H1 (cell line): ENCODE data around the gene PCDHB7. TPM values are rescaled to one million over a fixed set of nuclear protein-coding genes. Genes with fewer than 3 reads are reported as not detected.
"Not testable (repeated sequence)": the region's sequence is repeated elsewhere in the genome, so short reads cannot be mapped to it uniquely, and the experiment has no call there.

Experiments used
- CTCF ChIA-PET: fragments of 300-600 bp; sonication (Branson Sonifier 250); formaldehyde crosslinking; loops from one replicate; lab custom pipeline; 2021; ENCODE audit not compliant: partially characterized antibody; lab: Charles Lee
- POLR2A ChIA-PET: fragments of 300-600 bp; sonication (Branson Sonifier 250); formaldehyde crosslinking; loops from one replicate; lab custom pipeline; 2021; ENCODE audit warnings: inconsistent platforms; ENCODE audit not compliant: partially characterized antibody; lab: Charles Lee
- DNase-seq, 2 experiments: peaks; one replicate each; pipeline versions ENCODE4 v3.0.0 to v3.0.0-alpha.2; 2010 to 2022; ENCODE audit warnings: low spot score in 2 of 2, low read depth in 1 of 2, mixed read lengths in 1 of 2
- FAIRE-seq: peaks from 2 replicates; lab custom pipeline; 2011; peaks lifted over from hg19 to GRCh38; lab: Jason Lieb, UNC
- H2AFZ ChIP-seq: 2 replicates; pipeline ENCODE4 v1.8.1; 2012; ENCODE audit warnings: low read length, inconsistent platforms
- H2AK5ac ChIP-seq: 2 replicates; pipeline ENCODE4 v1.6.1; 2013; ENCODE audit warnings: low read depth, low read length
- H2BK120ac ChIP-seq: replicated peaks from 2 replicates; pipeline ENCODE3; 2013; ENCODE audit warnings: low read depth, low read length, inconsistent platforms
- H2BK12ac ChIP-seq: 2 replicates; pipeline ENCODE4 v1.6.1; 2013; ENCODE audit warnings: low read depth, low read length
- H2BK15ac ChIP-seq: 2 replicates; pipeline ENCODE4 v1.6.1; 2013; ENCODE audit warnings: low read length
- H2BK20ac ChIP-seq: 2 replicates; pipeline ENCODE4 v1.6.1; 2013; ENCODE audit warnings: low read length
- H2BK5ac ChIP-seq: 2 replicates; pipeline ENCODE4 v1.6.1; 2013; ENCODE audit warnings: low read depth, low read length
- H3K14ac ChIP-seq: 2 replicates; pipeline ENCODE4 v1.6.1; 2013; ENCODE audit warnings: inconsistent platforms; ENCODE audit not compliant: insufficient read length
- H3K18ac ChIP-seq: 2 replicates; pipeline ENCODE4 v1.6.1; 2013; ENCODE audit warnings: low read length; ENCODE audit errors: extremely low read depth
- H3K23ac ChIP-seq: 2 replicates; pipeline ENCODE4 v1.6.1; 2013; ENCODE audit warnings: inconsistent platforms; ENCODE audit not compliant: insufficient read length
- H3K23me2 ChIP-seq: 2 replicates; pipeline ENCODE4 v1.6.1; 2013; ENCODE audit warnings: low read depth, low read length
- H3K27ac ChIP-seq: 2 replicates; pipeline ENCODE4 v1.6.1; 2011; ENCODE audit warnings: low read depth, low read length, inconsistent platforms
- H3K27me3 ChIP-seq, 4 experiments: replicated peaks in 1 of 4; 1 replicate in 1 of 4; 2 replicates in 3 of 4; pipeline versions ENCODE4 v1.6.1 to v1.8.1; 2011 to 2013; ENCODE audit warnings: low read length in 3 of 4, mild to moderate bottlenecking in 3 of 4, inconsistent platforms in 2 of 4, mixed read lengths in 2 of 4, moderate library complexity in 1 of 4; ENCODE audit not compliant: control insufficient read depth in 3 of 4, insufficient read depth in 3 of 4; ENCODE audit errors: extremely low read depth in 1 of 4
- H3K36me3 ChIP-seq, 4 experiments: 2 replicates each; pipeline versions ENCODE4 v1.6.1 to v1.8.1; 2011 to 2013; ENCODE audit warnings: mild to moderate bottlenecking in 4 of 4, low read length in 3 of 4, moderate library complexity in 2 of 4, control low read depth in 1 of 4, inconsistent platforms in 1 of 4; ENCODE audit not compliant: insufficient read depth in 4 of 4, control insufficient read depth in 2 of 4
- H3K4ac ChIP-seq: replicated peaks from 2 replicates; pipeline ENCODE3; 2013; ENCODE audit warnings: low read length, low read depth, mixed read lengths, inconsistent platforms; ENCODE audit not compliant: insufficient read length
- H3K4me1 ChIP-seq, 4 experiments: replicated peaks in 1 of 4; 1 replicate in 1 of 4; 2 replicates in 3 of 4; pipeline versions ENCODE4 v1.6.1 to v1.8.1; 2011 to 2013; ENCODE audit warnings: low read length in 3 of 4, inconsistent platforms in 2 of 4, mixed read lengths in 1 of 4; ENCODE audit not compliant: insufficient read depth in 4 of 4, control insufficient read depth in 3 of 4
- H3K4me2 ChIP-seq, 2 experiments: 2 replicates each; pipeline versions ENCODE4 v1.6.1 to v1.8.1; 2011 to 2013; ENCODE audit warnings: low read depth in 2 of 2, low read length in 2 of 2, control low read depth in 1 of 2, inconsistent platforms in 1 of 2, mild to moderate bottlenecking in 1 of 2; ENCODE audit not compliant: insufficient read depth in 1 of 2
- H3K4me3 ChIP-seq, 4 experiments: fragments of 200-600, 300-600 bp in 1 of 4; sonication (generic), shearing (Covaris generic), sonication (Bioruptor Twin) in 1 of 4; 2 replicates each; pipeline versions ENCODE4 v1.5.1 to v1.8.1; 2011 to 2016; ENCODE audit warnings: low read length in 4 of 4, low read depth in 3 of 4, control low read depth in 2 of 4, inconsistent platforms in 2 of 4, mild to moderate bottlenecking in 2 of 4, mixed read lengths in 1 of 4, moderate library complexity in 1 of 4; ENCODE audit not compliant: insufficient read depth in 2 of 4; ENCODE audit errors: extremely low read depth in 1 of 4
- H3K56ac ChIP-seq: replicated peaks from 2 replicates; pipeline ENCODE3; 2013; ENCODE audit warnings: low read depth, mild to moderate bottlenecking, mixed read lengths, low read length, inconsistent platforms; ENCODE audit not compliant: insufficient read length
- H3K79me1 ChIP-seq: 2 replicates; pipeline ENCODE4 v1.6.1; 2013; ENCODE audit warnings: low read depth, low read length, control low read depth
- H3K79me2 ChIP-seq, 2 experiments: 2 replicates each; pipeline versions ENCODE4 v1.6.1 to v1.8.1; 2012 to 2013; ENCODE audit warnings: low read length in 2 of 2, mild to moderate bottlenecking in 2 of 2, inconsistent platforms in 1 of 2; ENCODE audit not compliant: insufficient read depth in 2 of 2, control insufficient read depth in 1 of 2
- H3K9ac ChIP-seq, 4 experiments: replicated peaks in 1 of 4; 1 replicate in 1 of 4; 2 replicates in 3 of 4; pipeline versions ENCODE4 v1.6.1 to v1.8.1; 2011 to 2013; ENCODE audit warnings: low read depth in 3 of 4, low read length in 3 of 4, control low read depth in 2 of 4, mild to moderate bottlenecking in 2 of 4, moderate library complexity in 2 of 4, inconsistent platforms in 1 of 4; ENCODE audit errors: extremely low read depth in 1 of 4
- H3K9me3 ChIP-seq, 2 experiments: 2 replicates each; pipeline versions ENCODE4 v1.6.1 to v1.8.1; 2012 to 2013; ENCODE audit warnings: mild to moderate bottlenecking in 2 of 2, moderate library complexity in 2 of 2, control low read depth in 1 of 2, inconsistent platforms in 1 of 2, low read depth in 1 of 2, low read length in 1 of 2, mixed read lengths in 1 of 2; ENCODE audit not compliant: insufficient read depth in 2 of 2
- H4K20me1 ChIP-seq, 2 experiments: replicated peaks in 1 of 2; 2 replicates each; pipeline versions ENCODE3 to v1.8.1; 2011 to 2013; ENCODE audit warnings: inconsistent platforms in 2 of 2, low read length in 2 of 2, mild to moderate bottlenecking in 1 of 2; ENCODE audit not compliant: insufficient read depth in 2 of 2, control insufficient read depth in 1 of 2
- H4K5ac ChIP-seq: 2 replicates; pipeline ENCODE4 v1.6.1; 2013; ENCODE audit warnings: low read length, low read depth, mixed read lengths, inconsistent platforms; ENCODE audit not compliant: insufficient read length
- H4K8ac ChIP-seq: 2 replicates; pipeline ENCODE4 v1.8.0; 2013; ENCODE audit warnings: mild to moderate bottlenecking, moderate library complexity, low read length, inconsistent platforms; ENCODE audit not compliant: insufficient read depth; ENCODE audit errors: extremely low read depth
- H4K91ac ChIP-seq: replicated peaks from 2 replicates; pipeline ENCODE3; 2013; ENCODE audit warnings: low read length, mixed read lengths, inconsistent platforms; ENCODE audit not compliant: insufficient read length
- WGBS, 2 experiments: shearing (Covaris generic) in 1 of 2; methylation state at CpG; one replicate each; pipeline versions ENCODE4 v1.1.6 to v1.1.7; 2013 to 2015; ENCODE audit warnings: low lambda C conversion rate in 2 of 2, mixed read lengths in 2 of 2, inconsistent platforms in 1 of 2, low coverage in 1 of 2, missing lambda C conversion rate in 1 of 2; ENCODE audit not compliant: insufficient replicate concordance in 2 of 2, insufficient coverage in 1 of 2, insufficient read length in 1 of 2; ENCODE audit errors: extremely low coverage in 1 of 2, missing lambda C conversion rate in 1 of 2; 5-methylcytosine and 5-hydroxymethylcytosine counted together
- polyA plus RNA-seq, 7 experiments: library from polyadenylated mRNA; depleted of rRNA in 3 of 7; stranded (reverse) in 5 of 7; unstranded in 2 of 7; fragments of >200 nt in 5 of 7; fragments of 200-250 nt in 2 of 7; gene quantifications; 1 replicate in 5 of 7; 2 replicates in 1 of 7; 4 replicates in 1 of 7; pipeline versions ENCODE4 v1.2.1 to v1.2.3, GENCODE V29; 2011 to 2013; ENCODE audit warnings: missing spikeins in 2 of 7, mixed read lengths in 2 of 7
- total RNA-seq: library from RNA; stranded (reverse); fragmentation: NEBNext Ultra II Directional; extraction: Animal tissue kit (Norgen Biotek cat#: 25700); gene quantifications from 2 replicates; pipeline ENCODE4 v1.2.1, GENCODE V29; 2021

The PCDHB7 gene
- total and polyA plus RNA-seq, 2 of the 8 experiments (the other 6 are each of a cell fraction or from before 2014, with no cell fraction given) = 0.17 to 0.19 TPM

DNA sequence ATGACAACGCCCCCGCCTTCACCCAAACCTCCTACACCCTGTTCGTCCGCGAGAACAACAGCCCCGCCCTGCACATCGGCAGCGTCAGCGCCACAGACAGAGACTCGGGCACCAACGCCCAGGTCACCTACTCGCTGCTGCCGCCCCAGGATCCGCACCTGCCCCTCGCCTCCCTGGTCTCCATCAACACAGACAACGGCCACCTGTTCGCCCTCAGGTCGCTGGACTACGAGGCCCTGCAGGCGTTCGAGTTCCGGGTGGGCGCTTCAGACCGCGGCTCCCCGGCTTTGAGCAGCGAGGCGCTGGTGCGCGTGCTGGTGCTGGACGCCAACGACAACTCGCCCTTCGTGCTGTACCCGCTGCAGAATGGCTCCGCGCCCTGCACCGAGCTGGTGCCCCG lies 6.9 kb downstream of the PCDHB7 start:
- FAIRE-seq = not testable (repeated sequence)
- 100% methylated on average over 6 of the region's 39 CpGs; no CpG with 5 or more reads in 1 of the 2 experiments for WGBS, 2 experiments

GRCh38 chr5:141179876-141180275 lies 7.4 kb downstream of the PCDHB7 start:
- H3K79me1 ChIP-seq, POLR2A ChIA-PET, H2BK5ac ChIP-seq, H3K9me3 ChIP-seq, H3K27ac ChIP-seq, H2BK120ac ChIP-seq, H3K9ac ChIP-seq, H4K5ac ChIP-seq, H3K56ac ChIP-seq, H3K4me3 ChIP-seq, FAIRE-seq, H3K4ac ChIP-seq, H4K20me1 ChIP-seq, H3K4me2 ChIP-seq, H4K91ac ChIP-seq, H3K18ac ChIP-seq, H3K14ac ChIP-seq, H3K23ac ChIP-seq, H3K79me2 ChIP-seq, H3K4me1 ChIP-seq, H4K8ac ChIP-seq, CTCF ChIA-PET, H2BK12ac ChIP-seq, H2AK5ac ChIP-seq, DNase-seq, H2AFZ ChIP-seq, H3K23me2 ChIP-seq, H2BK15ac ChIP-seq, H2BK20ac ChIP-seq, H3K36me3 ChIP-seq, H3K27me3 ChIP-seq: not testable (repeated sequence)
- 93% methylated on average over 15 of the region's 32 CpGs; no CpG with 5 or more reads in 1 of the 2 experiments for WGBS, 2 experiments

More for the DNA sequence above, 6.9 kb downstream of the PCDHB7 start:
- H3K4me2 ChIP-seq, H2BK120ac ChIP-seq, H3K9me3 ChIP-seq, H4K5ac ChIP-seq, H3K56ac ChIP-seq, H2AFZ ChIP-seq, H3K23me2 ChIP-seq, H3K27me3 ChIP-seq, H3K79me2 ChIP-seq, H3K36me3 ChIP-seq, H3K4ac ChIP-seq, H4K8ac ChIP-seq, H3K9ac ChIP-seq, H3K14ac ChIP-seq, H3K18ac ChIP-seq, H2AK5ac ChIP-seq, H4K20me1 ChIP-seq, H2BK20ac ChIP-seq, H2BK15ac ChIP-seq, H3K23ac ChIP-seq, H2BK12ac ChIP-seq, DNase-seq, H3K4me1 ChIP-seq, H3K79me1 ChIP-seq, H2BK5ac ChIP-seq, H3K4me3 ChIP-seq, H3K27ac ChIP-seq, H4K91ac ChIP-seq: not testable (repeated sequence)
- CTCF ChIA-PET = interaction anchor here (1.2 to 2.8 kb wide), 2 partner anchors 7 to 12 kb away, joined by 5 to 21 read pairs; partner anchors contain the start of genes PCDHB10 and PCDHB9
- POLR2A ChIA-PET = interaction anchor here (0.9 kb wide), 1 partner anchor 8 kb away, joined by 3 read pairs; the partner anchor contains the start of gene PCDHB9
